NCI-H748 (cell line): ENCODE data around the gene ATP1A2.
"Not testable (repeated sequence)": the region's sequence is repeated elsewhere in the genome, so short reads cannot be mapped to it uniquely, and the experiment has no call there.

Experiments used
- DNase-seq: peaks from one replicate; lab custom pipeline; 2025; ENCODE audit not compliant: unreplicated experiment; lab: John Stamatoyannopoulos, UW

ATP1A2 gene

GRCh38 chr1:160122978-160123495, 7.5 kb downstream of the ATP1A2 start:
- DNase-seq, result no peak

GRCh38 chr1:160123726-160124125, 8.2 kb downstream of the ATP1A2 start:
- DNase-seq, result no peak

- DNase-seq, result no peak
These were observed 9.3 kb downstream of the ATP1A2 start for GRCh38 chr1:160124705-160125478.

- DNase-seq, result no peak
These were observed 10.2 kb downstream of the ATP1A2 start for GRCh38 chr1:160125746-160126145.

GRCh38 chr1:160126342-160126741, 10.8 kb downstream of the ATP1A2 start:
- DNase-seq, result not testable (repeated sequence)

GRCh38 chr1:160127381-160127780, 11.8 kb downstream of the ATP1A2 start:
- no peak for DNase-seq

- DNase-seq, result no peak
These were observed 12.4 kb downstream of the ATP1A2 start for GRCh38 chr1:160127865-160128523.

- DNase-seq, result no peak
These were observed 13.1 kb downstream of the ATP1A2 start for GRCh38 chr1:160128636-160129035.

- DNase-seq, result no peak
These were observed 13.5 kb downstream of the ATP1A2 start for GRCh38 chr1:160129046-160129445.

GRCh38 chr1:160129558-160129957, 14.0 kb downstream of the ATP1A2 start:
- no peak for DNase-seq

GRCh38 chr1:160129966-160130365, 14.4 kb downstream of the ATP1A2 start:
- no peak for DNase-seq

GRCh38 chr1:160130486-160130885, 14.9 kb downstream of the ATP1A2 start:
- no peak for DNase-seq

- DNase-seq, result no peak
These were observed 15.4 kb downstream of the ATP1A2 start for GRCh38 chr1:160130939-160131338.

- no peak for DNase-seq
These were observed 16.4 kb downstream of the ATP1A2 start for GRCh38 chr1:160131803-160132565.

GRCh38 chr1:160133990-160134770, 18.6 kb downstream of the ATP1A2 start:
- no peak for DNase-seq

- no peak for DNase-seq
These were observed 19.4 kb downstream of the ATP1A2 start for GRCh38 chr1:160134791-160135572.

- no peak for DNase-seq
These were observed 20.8 kb downstream of the ATP1A2 start for GRCh38 chr1:160136121-160136925.

- DNase-seq, result no peak
These were observed 21.3 kb downstream of the ATP1A2 start for GRCh38 chr1:160136926-160137200.

- DNase-seq, result no peak
These were observed 21.8 kb downstream of the ATP1A2 start for GRCh38 chr1:160137216-160137862.
